Medulla oblongata (tissue), 1 donor: ENCODE measurements around the gene TP73.

ENCODE experiments used
- DNase-seq: peaks from one replicate; pipeline ENCODE4 v3.0.0-alpha.2; 2015; ENCODE audit errors: extremely low spot score

The TP73 gene

GRCh38 chr1:3707298-3707938, 55.1 kb downstream of the TP73 start:
- no peak for DNase-seq

GRCh38 chr1:3707939-3708328, 55.6 kb downstream of the TP73 start:
- no peak for DNase-seq

- no peak for DNase-seq
These were observed 56.5 kb downstream of the TP73 start for GRCh38 chr1:3708791-3709190.

GRCh38 chr1:3710251-3710650, 57.9 kb downstream of the TP73 start:
- DNase-seq: no peak

- no peak for DNase-seq
These were observed 59.1 kb downstream of the TP73 start for GRCh38 chr1:3711381-3711779.

GRCh38 chr1:3711780-3712451, 59.6 kb downstream of the TP73 start:
- no peak for DNase-seq

- peak; percentile 85 for DNase-seq
These were observed 60.5 kb downstream of the TP73 start for GRCh38 chr1:3712573-3713535.

- no peak for DNase-seq
These were observed 61.5 kb downstream of the TP73 start for GRCh38 chr1:3713840-3714239.

GRCh38 chr1:3714284-3714741, 62.0 kb downstream of the TP73 start:
- DNase-seq: peak; percentile 86

GRCh38 chr1:3714814-3715213, 62.5 kb downstream of the TP73 start:
- DNase-seq: no peak

- no peak for DNase-seq
These were observed 64.0 kb downstream of the TP73 start for GRCh38 chr1:3716351-3716750.

GRCh38 chr1:3717041-3717714, 64.9 kb downstream of the TP73 start:
- no peak for DNase-seq

- no peak for DNase-seq
These were observed 65.6 kb downstream of the TP73 start for GRCh38 chr1:3717715-3718601.

- DNase-seq: no peak
These were observed 66.4 kb downstream of the TP73 start for GRCh38 chr1:3718764-3719163.

- no peak for DNase-seq
These were observed 69.7 kb downstream of the TP73 start for GRCh38 chr1:3721955-3722465.

GRCh38 chr1:3722846-3723245, 70.5 kb downstream of the TP73 start:
- DNase-seq: no peak

GRCh38 chr1:3724416-3725030, 72.2 kb downstream of the TP73 start:
- DNase-seq: peak; percentile 81

GRCh38 chr1:3725366-3725765, 73.0 kb downstream of the TP73 start:
- DNase-seq: no peak

- DNase-seq: peak; percentile 66
These were observed 74.9 kb downstream of the TP73 start for GRCh38 chr1:3727042-3727824.
